Chondrocyte (in vitro differentiated cells): ENCODE data around the gene RPL10A. TPM values are rescaled to one million over a fixed set of nuclear protein-coding genes. Genes with fewer than 3 reads are reported as not detected.

Experiments
- DNase-seq: peaks from one replicate; pipeline ENCODE4 v3.0.0; 2021; ENCODE audit warnings: mixed read lengths, low spot score
- H3K27ac Mint-ChIP-seq: one replicate; pipeline ENCODE4 v1.8.0; 2021; ENCODE audit warnings: mild to moderate bottlenecking, moderate library complexity, mixed read lengths; ENCODE audit not compliant: unreplicated experiment
- H3K27me3 Mint-ChIP-seq: 2 replicates; pipeline ENCODE4 v1.8.0; 2021; ENCODE audit warnings: low read depth, mixed read lengths
- H3K36me3 Mint-ChIP-seq: 2 replicates; pipeline ENCODE4 v1.8.0; 2021; ENCODE audit warnings: low read depth, mixed read lengths
- H3K4me1 Mint-ChIP-seq: 2 replicates; pipeline ENCODE4 v1.8.0; 2021; ENCODE audit warnings: low read depth, mild to moderate bottlenecking, mixed read lengths
- H3K4me3 Mint-ChIP-seq: one replicate; pipeline ENCODE4 v1.8.0; 2021; ENCODE audit warnings: mild to moderate bottlenecking, moderate library complexity, mixed read lengths; ENCODE audit not compliant: unreplicated experiment
- H3K9me3 Mint-ChIP-seq: 2 replicates; pipeline ENCODE4 v1.8.0; 2021; ENCODE audit warnings: low read depth, mixed read lengths
- total RNA-seq: library from RNA; stranded (reverse); gene quantifications from 3 replicates; pipeline ENCODE4 v1.2.1, GENCODE V29; 2021
- TF ChIP-seq, protein P1 (sequence below): fragments of 200-600 bp; sonication (generic); IDR thresholded peaks from 2 replicates; pipeline ENCODE4 v1.5.0; 2021; ENCODE audit warnings: antibody characterized with exemption, mild to moderate bottlenecking, moderate library complexity

Gene RPL10A
- total RNA-seq, 1 donor from 2014 or later = 848 TPM

DNA sequence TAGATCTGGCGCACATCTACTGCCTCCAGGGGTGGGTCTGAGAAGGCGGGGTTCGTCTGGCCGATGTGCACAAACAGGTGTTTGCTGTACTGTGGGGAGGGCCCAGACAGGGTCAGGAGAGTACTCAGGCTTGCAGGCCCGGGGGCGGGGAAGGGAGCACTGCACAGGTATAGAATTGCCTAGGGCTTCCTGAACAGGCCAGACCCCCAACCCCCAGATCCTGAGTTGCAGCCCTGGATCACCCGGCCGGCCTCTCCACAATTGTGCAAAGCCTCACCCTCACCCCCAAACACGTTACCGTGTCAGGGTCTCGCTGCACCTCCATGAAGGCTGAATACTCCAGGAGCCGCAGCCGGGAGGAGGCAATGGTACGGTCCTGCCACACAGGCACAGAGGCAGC, 7.8 kb downstream of the RPL10A start:
- TF ChIP-seq, protein P1, sequence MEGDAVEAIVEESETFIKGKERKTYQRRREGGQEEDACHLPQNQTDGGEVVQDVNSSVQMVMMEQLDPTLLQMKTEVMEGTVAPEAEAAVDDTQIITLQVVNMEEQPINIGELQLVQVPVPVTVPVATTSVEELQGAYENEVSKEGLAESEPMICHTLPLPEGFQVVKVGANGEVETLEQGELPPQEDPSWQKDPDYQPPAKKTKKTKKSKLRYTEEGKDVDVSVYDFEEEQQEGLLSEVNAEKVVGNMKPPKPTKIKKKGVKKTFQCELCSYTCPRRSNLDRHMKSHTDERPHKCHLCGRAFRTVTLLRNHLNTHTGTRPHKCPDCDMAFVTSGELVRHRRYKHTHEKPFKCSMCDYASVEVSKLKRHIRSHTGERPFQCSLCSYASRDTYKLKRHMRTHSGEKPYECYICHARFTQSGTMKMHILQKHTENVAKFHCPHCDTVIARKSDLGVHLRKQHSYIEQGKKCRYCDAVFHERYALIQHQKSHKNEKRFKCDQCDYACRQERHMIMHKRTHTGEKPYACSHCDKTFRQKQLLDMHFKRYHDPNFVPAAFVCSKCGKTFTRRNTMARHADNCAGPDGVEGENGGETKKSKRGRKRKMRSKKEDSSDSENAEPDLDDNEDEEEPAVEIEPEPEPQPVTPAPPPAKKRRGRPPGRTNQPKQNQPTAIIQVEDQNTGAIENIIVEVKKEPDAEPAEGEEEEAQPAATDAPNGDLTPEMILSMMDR = no peak
- DNase-seq = no peak
- H3K27ac Mint-ChIP-seq = no peak overlapping the region
- H3K36me3 Mint-ChIP-seq = peaks cover 10% of the 10 kb centered on the region
- no peak overlapping the region for H3K4me3 Mint-ChIP-seq
- no peaks in the 10 kb centered on the region for H3K27me3 Mint-ChIP-seq
- H3K4me1 Mint-ChIP-seq = peaks cover 15% of the 10 kb centered on the region
- H3K9me3 Mint-ChIP-seq = no peaks in the 10 kb centered on the region

DNA sequence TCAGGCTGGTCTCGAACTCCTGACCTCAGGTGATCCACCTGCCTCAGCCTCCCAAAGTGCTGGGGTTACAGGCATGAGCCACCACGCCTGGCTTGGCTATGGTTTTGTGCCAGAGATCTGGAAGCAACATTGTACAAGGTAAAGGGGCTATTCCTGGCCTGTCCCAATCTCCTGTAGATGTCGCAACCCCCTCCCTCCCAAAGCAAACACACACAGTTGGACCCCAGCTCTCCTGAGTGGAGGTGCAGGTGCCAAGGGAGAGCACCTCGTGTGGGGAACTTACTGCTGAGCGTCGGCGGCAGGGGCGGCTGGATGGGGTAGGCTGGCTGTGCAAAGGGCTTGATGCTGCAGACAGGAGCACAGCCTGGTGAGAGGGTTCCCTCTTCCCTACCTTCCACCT, 8.8 kb downstream of the RPL10A start:
- H3K27ac Mint-ChIP-seq = no peak overlapping the region

DNA sequence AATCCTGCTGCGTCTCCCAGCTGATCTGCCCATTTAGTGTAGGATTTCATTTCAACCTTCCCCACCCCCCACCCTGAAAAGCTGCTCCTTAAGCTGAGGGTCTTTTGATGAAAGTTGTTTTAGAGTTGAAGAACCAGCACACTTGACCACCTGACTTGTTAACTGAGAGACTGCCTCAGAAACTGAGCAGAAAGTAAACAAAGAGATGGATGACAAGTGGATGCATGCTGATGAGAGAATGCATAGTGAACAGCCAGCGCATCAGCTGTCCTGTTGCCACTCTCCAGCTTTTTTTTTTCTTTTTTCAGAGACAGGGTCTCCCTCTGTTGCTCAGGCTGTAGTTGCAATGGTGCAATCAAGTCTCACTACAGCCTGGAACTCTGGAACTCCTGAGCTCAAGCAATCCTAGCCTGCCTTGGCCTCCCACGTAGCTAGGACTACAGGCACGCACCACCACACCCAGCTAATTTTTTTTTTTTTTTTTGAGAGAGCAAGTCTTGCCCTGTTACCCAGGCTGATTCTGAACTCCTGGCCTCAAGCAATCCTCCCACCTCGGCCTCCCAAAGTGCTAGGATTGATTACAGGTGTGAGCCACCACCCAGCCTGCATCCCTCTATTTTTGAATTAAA, 9.5 kb downstream of the RPL10A start:
- no peak overlapping the region for H3K4me3 Mint-ChIP-seq
- no peaks in the 10 kb centered on the region for H3K27me3 Mint-ChIP-seq
- TF ChIP-seq, protein P1 = no peak
- H3K36me3 Mint-ChIP-seq = peaks cover 10% of the 10 kb centered on the region
- no peak overlapping the region for H3K27ac Mint-ChIP-seq
- no peak for DNase-seq
- no peaks in the 10 kb centered on the region for H3K9me3 Mint-ChIP-seq
- H3K4me1 Mint-ChIP-seq = no peaks in the 10 kb centered on the region

More for the DNA sequence above, 8.8 kb downstream of the RPL10A start:
- Mint-ChIP-seq H3K4me3 (no peak overlapping the region), H3K36me3 (peaks cover 10% of the 10 kb centered on the region), H3K27me3 (no peaks in the 10 kb centered on the region), H3K9me3 (no peaks in the 10 kb centered on the region), H3K4me1 (peaks cover 5% of the 10 kb centered on the region)
- TF ChIP-seq, protein P1 = no peak
- no peak for DNase-seq

DNA sequence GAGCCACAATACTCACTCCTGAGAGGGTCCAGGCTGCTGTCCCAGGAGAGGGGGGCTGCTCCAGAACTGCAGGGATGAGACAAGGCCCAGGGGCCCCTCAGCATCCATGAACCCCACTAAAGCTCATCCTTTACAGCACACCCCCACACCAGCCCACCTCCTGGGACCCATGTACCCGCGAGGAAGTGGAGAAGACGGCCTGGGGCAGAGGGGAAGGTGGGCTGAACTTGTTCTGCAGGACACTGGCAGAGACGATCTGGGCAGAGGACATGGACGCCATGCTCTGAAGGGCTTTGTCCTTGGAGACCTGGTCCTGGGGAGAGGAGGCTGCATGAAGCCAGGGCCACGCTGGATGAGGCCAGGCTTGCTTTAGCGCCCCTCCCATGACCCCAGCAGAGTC, 10.1 kb downstream of the RPL10A start:
- TF ChIP-seq, protein P1 = no peak
- peaks cover 11% of the 10 kb centered on the region for H3K36me3 Mint-ChIP-seq
- no peak overlapping the region for H3K27ac Mint-ChIP-seq
- no peaks in the 10 kb centered on the region for H3K9me3 Mint-ChIP-seq
- DNase-seq = no peak
- H3K4me3 Mint-ChIP-seq = no peak overlapping the region
- no peaks in the 10 kb centered on the region for H3K4me1 Mint-ChIP-seq
- H3K27me3 Mint-ChIP-seq = no peaks in the 10 kb centered on the region

DNA sequence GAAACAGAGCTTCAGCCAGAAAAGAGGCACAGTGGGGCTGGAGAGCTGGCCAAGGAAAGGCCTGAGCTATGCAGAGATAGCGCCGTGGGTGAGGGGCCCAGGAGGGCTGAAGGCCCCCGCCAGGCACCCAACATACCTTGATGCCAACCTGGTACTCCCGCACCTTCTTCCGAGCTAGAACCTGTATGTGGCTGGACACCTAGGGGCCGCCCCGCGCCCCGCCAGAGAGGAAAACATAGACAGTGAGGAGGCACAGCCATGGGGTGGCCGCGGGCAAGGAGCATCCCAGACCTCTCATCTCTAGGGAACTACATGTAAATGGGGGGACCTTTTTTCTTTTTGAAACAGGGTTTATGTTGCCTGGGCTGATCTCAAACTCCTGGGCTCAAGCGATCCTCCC, 12.0 kb downstream of the RPL10A start:
- Mint-ChIP-seq H3K9me3 (no peaks in the 10 kb centered on the region), H3K36me3 (peaks cover 11% of the 10 kb centered on the region), H3K27me3 (no peaks in the 10 kb centered on the region), H3K4me3 (no peak overlapping the region), H3K4me1 (peaks cover 9% of the 10 kb centered on the region), H3K27ac (no peak overlapping the region)
- TF ChIP-seq, protein P1 = no peak
- no peak for DNase-seq
